Fibroblast of pulmonary artery (primary cell): Measurements from ENCODE around the gene SELENOO.

Source experiments
- DNase-seq: peaks from one replicate; pipeline ENCODE4 v3.0.0-alpha.2; 2010; ENCODE audit warnings: low read depth
- H3K4me3 ChIP-seq: replicated peaks from 2 replicates; pipeline ENCODE4 v1.5.1; 2011; ENCODE audit warnings: low read depth, mild to moderate bottlenecking, control low read depth, low read length, moderate library complexity
- TF ChIP-seq, protein P1 (sequence below): IDR thresholded peaks from 2 replicates; pipeline ENCODE4 v1.5.1; 2011; ENCODE audit warnings: mild to moderate bottlenecking, control low read depth, low read length, inconsistent platforms; ENCODE audit errors: missing control alignments

Gene SELENOO

DNA sequence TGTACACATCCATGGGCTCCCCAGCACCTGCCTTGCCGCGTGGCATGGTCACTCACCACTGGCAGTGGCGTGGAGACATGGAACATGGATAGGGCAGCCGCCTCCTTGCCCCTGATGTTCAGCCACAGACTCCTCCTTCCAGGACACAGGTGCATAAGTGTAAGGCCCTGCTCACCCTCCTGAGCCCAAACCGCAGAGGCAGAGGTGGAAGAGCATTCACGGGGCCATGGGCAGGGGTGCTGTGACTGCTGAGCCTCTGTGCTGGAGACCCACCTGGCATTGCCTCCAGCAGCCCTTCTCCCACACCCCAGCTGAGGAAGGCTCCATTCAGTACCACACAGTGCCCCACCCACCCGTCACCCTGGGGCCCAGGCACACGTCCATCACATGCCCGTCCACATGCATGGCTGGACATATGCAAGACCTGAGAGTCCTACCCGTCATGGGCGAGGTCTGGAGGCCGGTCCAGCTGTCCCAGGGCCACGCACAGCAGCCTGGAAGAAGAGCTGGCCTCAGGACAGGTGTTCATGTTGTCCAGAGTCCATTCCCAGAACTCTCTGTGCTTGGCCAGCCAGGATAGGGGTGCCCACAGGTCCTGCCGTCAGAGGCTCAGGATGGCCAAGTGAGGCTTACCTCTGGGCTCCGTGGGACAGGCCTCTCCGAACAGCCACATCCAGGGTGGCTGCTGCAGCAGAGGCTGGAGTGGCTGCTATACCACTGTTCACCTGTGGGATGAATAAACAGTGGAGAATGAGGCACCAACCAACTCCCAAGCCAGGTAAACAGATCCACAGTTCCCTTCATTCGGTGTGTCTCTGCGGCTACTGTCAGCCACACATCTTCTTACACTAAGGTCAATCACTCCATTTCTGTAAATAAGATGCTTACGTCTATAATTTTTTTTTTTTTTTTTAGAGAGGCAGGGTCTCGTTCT lies 45.7 kb downstream of the SELENOO start:
- TF ChIP-seq, protein P1, sequence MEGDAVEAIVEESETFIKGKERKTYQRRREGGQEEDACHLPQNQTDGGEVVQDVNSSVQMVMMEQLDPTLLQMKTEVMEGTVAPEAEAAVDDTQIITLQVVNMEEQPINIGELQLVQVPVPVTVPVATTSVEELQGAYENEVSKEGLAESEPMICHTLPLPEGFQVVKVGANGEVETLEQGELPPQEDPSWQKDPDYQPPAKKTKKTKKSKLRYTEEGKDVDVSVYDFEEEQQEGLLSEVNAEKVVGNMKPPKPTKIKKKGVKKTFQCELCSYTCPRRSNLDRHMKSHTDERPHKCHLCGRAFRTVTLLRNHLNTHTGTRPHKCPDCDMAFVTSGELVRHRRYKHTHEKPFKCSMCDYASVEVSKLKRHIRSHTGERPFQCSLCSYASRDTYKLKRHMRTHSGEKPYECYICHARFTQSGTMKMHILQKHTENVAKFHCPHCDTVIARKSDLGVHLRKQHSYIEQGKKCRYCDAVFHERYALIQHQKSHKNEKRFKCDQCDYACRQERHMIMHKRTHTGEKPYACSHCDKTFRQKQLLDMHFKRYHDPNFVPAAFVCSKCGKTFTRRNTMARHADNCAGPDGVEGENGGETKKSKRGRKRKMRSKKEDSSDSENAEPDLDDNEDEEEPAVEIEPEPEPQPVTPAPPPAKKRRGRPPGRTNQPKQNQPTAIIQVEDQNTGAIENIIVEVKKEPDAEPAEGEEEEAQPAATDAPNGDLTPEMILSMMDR, result no peak
- H3K4me3 ChIP-seq, result no peak overlapping the region
- DNase-seq, result no peak

DNA sequence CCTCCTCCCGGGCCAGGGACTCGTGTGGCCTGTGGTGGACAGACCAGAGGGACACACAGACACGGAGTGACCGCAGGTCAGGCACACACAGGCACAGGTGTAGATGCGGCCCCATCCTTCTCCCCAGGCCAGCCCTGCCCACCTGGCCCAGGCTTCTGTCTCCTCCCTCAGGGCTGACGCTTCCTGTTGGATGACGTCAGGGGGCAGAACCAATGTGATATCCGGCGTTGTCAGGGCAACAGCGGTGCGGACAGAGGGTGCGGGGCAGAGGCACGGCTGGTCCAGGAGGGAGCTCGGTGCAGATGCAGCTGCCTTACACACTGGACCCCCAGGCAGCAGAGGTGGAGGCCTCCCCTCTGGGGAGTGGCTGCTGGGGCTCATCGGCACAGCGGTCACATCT lies 46.9 kb downstream of the SELENOO start:
- TF ChIP-seq, protein P1, result no peak
- no peak overlapping the region for H3K4me3 ChIP-seq
- DNase-seq, result peak; percentile 75

DNA sequence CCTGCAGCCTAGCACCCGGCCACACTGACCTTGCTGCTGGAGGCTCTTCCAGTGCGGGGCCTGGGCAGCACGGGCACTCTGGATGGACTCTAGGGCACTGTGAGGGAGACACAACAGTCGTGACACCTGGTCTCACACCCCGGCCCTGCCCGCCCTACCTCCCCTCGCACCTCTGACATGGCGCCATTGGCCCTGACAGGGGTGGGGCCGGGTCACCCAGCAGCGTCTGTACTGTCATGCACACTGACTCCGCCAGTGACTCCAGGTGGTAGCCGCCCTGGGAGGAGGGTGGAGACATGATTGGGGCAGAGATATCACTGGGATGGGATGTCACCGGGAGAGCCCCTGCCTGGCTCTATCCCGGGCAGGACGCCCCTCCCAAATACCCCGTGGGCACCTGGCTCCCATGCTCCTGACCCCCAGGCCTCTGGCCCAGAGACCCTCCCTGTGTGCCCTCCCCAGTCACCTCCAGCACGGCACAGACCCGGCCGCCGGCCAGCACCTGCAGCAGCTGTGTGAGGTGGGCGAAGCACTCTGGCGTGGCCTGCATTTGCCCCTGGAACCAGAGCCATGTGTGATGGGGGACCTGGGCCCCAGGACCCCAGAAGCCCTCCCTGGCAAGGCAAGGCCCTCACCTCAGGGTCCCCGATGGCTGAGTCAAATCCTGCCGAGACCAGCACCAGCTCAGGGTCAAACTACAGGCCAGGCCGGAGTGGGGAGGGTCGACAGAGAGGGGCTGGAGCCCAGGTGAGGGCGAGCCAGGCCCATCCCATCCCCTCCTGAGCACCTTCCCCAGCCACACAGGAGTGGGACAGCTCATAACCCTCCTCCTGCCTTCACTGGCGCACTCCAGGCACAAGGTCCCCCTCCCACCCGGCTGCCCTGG lies 47.6 kb downstream of the SELENOO start:
- DNase-seq, result no peak
- TF ChIP-seq, protein P1, result no peak

DNA sequence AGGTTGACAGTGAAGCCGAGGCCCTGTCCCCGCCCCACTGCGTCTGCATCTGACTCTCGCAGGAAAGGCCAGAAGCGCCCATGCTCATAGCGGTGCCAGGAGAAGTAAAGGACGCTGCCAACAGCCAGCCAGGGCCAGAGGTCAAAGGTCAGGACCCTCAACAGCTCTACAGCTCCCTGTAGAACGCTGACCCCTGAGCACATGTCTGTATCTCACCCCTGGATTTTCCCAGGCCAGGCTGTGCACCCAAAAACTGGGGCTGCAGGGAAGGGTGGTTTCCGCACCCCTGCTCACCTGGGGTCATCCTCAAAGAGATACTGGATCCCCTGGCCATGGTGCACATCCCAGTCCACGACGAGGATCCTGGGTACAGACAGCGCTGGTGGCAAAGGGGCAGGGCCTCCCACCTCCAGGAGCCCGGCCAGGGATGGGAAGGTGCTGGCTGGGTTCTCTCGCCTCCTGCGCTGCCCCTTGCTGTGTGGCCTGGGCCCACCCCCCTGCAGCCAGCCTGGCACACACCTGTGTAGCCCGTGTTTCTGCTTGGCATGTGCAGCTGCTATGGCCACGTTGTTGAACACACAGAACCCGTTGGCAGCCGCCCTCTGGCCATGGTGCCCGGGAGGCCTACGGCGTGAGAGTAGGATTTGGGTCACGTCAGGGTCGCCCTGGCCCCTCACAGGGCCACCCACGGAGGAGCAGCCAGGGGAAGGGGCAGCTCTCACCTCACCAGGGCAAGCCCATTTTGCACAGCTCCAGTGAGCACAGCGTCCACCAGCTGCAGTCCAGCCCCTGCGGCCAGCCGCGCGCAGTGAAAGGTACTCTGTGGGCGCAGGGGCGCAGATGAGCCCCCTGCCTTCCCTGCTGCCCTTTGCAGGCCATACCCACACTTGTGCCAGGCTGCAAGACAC lies 48.8 kb downstream of the SELENOO start:
- H3K4me3 ChIP-seq, result peak overlapping the region; percentile 72
- TF ChIP-seq, protein P1, result no peak
- DNase-seq, result no peak

More for the DNA sequence above, 47.6 kb downstream of the SELENOO start:
- no peak overlapping the region for H3K4me3 ChIP-seq

DNA sequence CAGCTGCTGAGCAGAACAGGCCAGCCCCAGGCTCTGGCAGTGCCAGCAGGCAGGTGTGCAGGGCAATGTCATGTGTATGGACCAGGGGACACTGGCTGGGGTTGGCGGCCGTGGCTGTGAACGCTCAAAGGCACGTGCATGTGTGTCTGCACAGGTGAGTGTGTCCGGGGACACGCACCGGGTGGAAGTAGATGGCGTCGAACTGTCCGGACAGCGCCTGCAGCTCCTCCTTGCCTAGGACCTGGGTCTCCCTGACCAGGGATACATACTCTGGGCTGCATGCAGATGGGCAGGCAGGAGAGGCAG lies 49.4 kb downstream of the SELENOO start:
- peak overlapping the region; percentile 72 for H3K4me3 ChIP-seq
- TF ChIP-seq, protein P1, result no peak
- DNase-seq, result no peak

DNA sequence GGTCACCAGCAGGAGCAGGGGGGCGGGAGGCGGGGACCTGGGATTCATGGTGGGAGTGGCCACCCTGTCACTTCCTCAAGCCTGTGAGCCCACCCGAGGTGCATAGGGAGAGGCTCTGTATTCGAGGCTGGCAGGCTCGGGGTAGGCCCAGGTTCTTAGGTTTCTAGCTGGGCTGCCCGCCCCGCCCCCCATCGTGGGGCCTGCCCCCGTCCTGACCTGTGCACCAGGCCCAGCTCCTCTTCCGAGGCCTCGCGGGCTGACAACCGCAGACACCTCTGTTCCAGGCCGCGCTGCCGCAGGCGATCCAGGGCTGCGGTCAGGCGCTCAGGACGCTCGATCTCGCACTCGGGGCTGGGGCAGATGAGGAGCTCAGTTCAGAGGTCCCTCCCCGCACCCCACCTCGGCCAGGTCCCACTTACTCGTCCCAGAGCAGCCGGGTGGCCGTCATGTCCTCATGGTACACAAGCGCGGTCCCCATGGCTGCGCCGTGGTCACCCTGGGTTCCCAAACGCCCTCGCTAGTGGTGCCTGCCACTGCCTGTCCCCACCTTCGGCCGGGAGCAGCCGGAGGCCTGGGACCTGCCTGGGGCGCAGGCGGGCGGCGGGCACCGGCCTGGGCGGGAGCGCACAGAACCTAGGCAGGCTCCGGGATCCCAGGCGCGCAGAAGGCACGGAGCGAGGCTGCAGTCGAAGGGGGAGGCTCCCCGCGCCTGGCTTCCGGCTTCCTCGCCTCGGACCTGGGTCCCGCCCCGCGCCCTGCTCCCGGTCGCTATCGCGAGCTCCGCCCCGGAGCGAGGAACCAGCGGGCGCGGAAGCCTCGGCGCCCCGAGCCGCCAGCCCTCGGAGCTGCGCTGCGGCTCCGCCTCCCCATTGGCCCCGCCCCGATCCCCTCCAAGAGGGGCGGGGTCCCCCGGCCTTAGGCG lies 50.0 kb downstream of the SELENOO start, which contains the start of gene HDAC10:
HDAC10 (minus strand) TSS at position 711 of the 922 bp plus-strand sequence; CDS start at position 478, 233 bp downstream.
- TF ChIP-seq, protein P1, result no peak
- peak; percentile 73 for DNase-seq
- peak within 1 kb of the TSS; percentile 72 for H3K4me3 ChIP-seq
